GM12878 (cell line): ENCODE results near the gene AMDHD2. TPM values are rescaled to one million over a fixed set of nuclear protein-coding genes. Genes with fewer than 3 reads are reported as not detected.
"Not testable (repeated sequence)": the region's sequence is repeated elsewhere in the genome, so short reads cannot be mapped to it uniquely, and the experiment has no call there.

Source experiments
- ATAC-seq: fragments of 200-7000 bp; cut with Tn5 transposase; 3 replicates; pipeline ENCODE4 v1.9.1; 2020; ENCODE audit warnings: mild to moderate bottlenecking, moderate library complexity
- BruUV-seq: library from RNA; stranded (reverse); fragments of 400-500 nt; replicated peaks from 2 replicates; lab custom pipeline; 2021; lab: Mats Ljungman, UMichigan
- CTCF ChIA-PET: fragments of 300-600 bp; sonication (Branson Sonifier 250); formaldehyde crosslinking; extraction: SDS; loops from one replicate; lab custom pipeline; 2021; ENCODE audit warnings: inconsistent platforms; lab: Yijun Ruan, JAX
- POLR2A ChIA-PET: fragments of 350-600 bp; formaldehyde crosslinking; extraction: SDS; loops from one replicate; lab custom pipeline; 2021; ENCODE audit warnings: inconsistent platforms; lab: Charles Lee
- RAD21 ChIA-PET: fragments of 300-600 bp; sonication (Branson Sonifier 250); formaldehyde crosslinking; loops from one replicate; lab custom pipeline; 2023; ENCODE audit warnings: antibody characterized with exemption; ENCODE audit not compliant: unreplicated experiment; lab: Charles Lee
- SMC1A ChIA-PET: fragments of 300-600 bp; sonication (Branson Sonifier 250); formaldehyde crosslinking; loops from one replicate; lab custom pipeline; 2023; ENCODE audit not compliant: unreplicated experiment, uncharacterized antibody; lab: Charles Lee
- DNase-seq: peaks from one replicate; pipeline ENCODE4 v3.0.0-alpha.2; 2011; ENCODE audit warnings: low read depth, low spot score
- FAIRE-seq: peaks from 3 replicates; lab custom pipeline; 2011; peaks lifted over from hg19 to GRCh38; lab: Jason Lieb, UNC
- H2AFZ ChIP-seq: 2 replicates; pipeline ENCODE4 v1.6.0; 2011; ENCODE audit warnings: low read depth, low read length, control low read depth; ENCODE audit not compliant: control insufficient read depth
- H3K27ac ChIP-seq: 2 replicates; pipeline ENCODE4 v1.5.1; 2011; ENCODE audit warnings: control low read depth; ENCODE audit not compliant: control insufficient read depth, insufficient read depth
- H3K27me3 ChIP-seq, 2 experiments: replicated peaks in 1 of 2; 2 replicates each; pipeline versions ENCODE4 v1.6.0 to v1.6.1; 2011; ENCODE audit warnings: low read length in 1 of 2; ENCODE audit not compliant: control insufficient read depth in 2 of 2, insufficient read depth in 2 of 2
- H3K36me3 ChIP-seq, 2 experiments: 2 replicates each; pipeline ENCODE4 v1.5.1; 2011; ENCODE audit warnings: low read length in 1 of 2; ENCODE audit not compliant: control insufficient read depth in 2 of 2, insufficient read depth in 2 of 2
- H3K4me1 ChIP-seq: 2 replicates; pipeline ENCODE4 v1.6.1; 2011; ENCODE audit warnings: mild to moderate bottlenecking, low read length, moderate library complexity, mixed read lengths; ENCODE audit not compliant: control insufficient read depth, insufficient read depth
- H3K4me2 ChIP-seq: 2 replicates; pipeline ENCODE4 v1.6.0; 2011; ENCODE audit warnings: control low read depth; ENCODE audit not compliant: control insufficient read depth, insufficient read depth
- H3K4me3 ChIP-seq: fragments of 200-600 bp; sonication (generic); 2 replicates; pipeline ENCODE4 v1.5.1; 2016
- H3K79me2 ChIP-seq: 2 replicates; pipeline ENCODE4 v1.6.0; 2011; ENCODE audit warnings: low read length; ENCODE audit not compliant: control insufficient read depth, insufficient read depth
- H3K9ac ChIP-seq: 2 replicates; pipeline ENCODE4 v1.8.0; 2011; ENCODE audit warnings: low read length, control low read depth, mixed read lengths; ENCODE audit not compliant: control insufficient read depth, insufficient read depth
- H3K9me3 ChIP-seq: replicated peaks from 3 replicates; pipeline ENCODE4 v1.5.1; 2011; ENCODE audit warnings: mild to moderate bottlenecking, low read length; ENCODE audit not compliant: control insufficient read depth, insufficient read depth
- H4K20me1 ChIP-seq: 2 replicates; pipeline ENCODE4 v1.6.0; 2011; ENCODE audit not compliant: control insufficient read depth, insufficient read depth
- WGBS: methylation state at CpG from one replicate; pipeline ENCODE4 v1.1.6; 2016; ENCODE audit warnings: low lambda C conversion rate; ENCODE audit not compliant: insufficient replicate concordance, insufficient coverage; ENCODE audit errors: missing lambda C conversion rate; 5-methylcytosine and 5-hydroxymethylcytosine counted together
- in situ Hi-C: fragments of 300-500 bp; cut with MboI; formaldehyde crosslinking; loops from 9 replicates; pipeline ENCODE4 v1.14.3; 2018; ENCODE audit warnings: mixed read lengths
- intact Hi-C: fragments of 100-400 bp; cut with micrococcal nuclease; formaldehyde crosslinking; loops from one replicate; pipeline ENCODE4 v1.14.2; 2022; ENCODE audit not compliant: unreplicated experiment
- microRNA counts: library from miRNA; unstranded; fragments of <30 nt; microRNA quantifications from one replicate; lab custom pipeline; 2016
- microRNA-seq: library from miRNA; unstranded; fragments of <30 nt; microRNA quantifications from one replicate; pipeline ENCODE4, GENCODE V29; 2018
- polyA plus RNA-seq, 11 experiments: library from polyadenylated mRNA; depleted of rRNA in 4 of 11; unstranded in 6 of 11; stranded (reverse) in 5 of 11; fragments of >200 nt; fragmentation: Nextera tagmentation in 4 of 11; fragmentation: Illumina TruSeq in 1 of 11; extraction: Ambion mirVana in 4 of 11; extraction: Trizol in 1 of 11; gene quantifications; 1 replicate in 1 of 11; 2 replicates in 10 of 11; pipeline versions ENCODE4 v1.2.1 to v1.2.3, GENCODE V29; 2011 to 2016; ENCODE audit warnings: inconsistent platforms in 2 of 11, missing spikeins in 2 of 11, low read depth in 1 of 11
- small RNA-seq: library from RNA; depleted of rRNA; stranded (forward); fragments of <200 nt; gene quantifications from one replicate; pipeline ENCODE3, GENCODE V24; 2014
- total RNA-seq, 4 experiments: library from RNA; depleted of rRNA in 3 of 4; stranded (reverse); fragments of >200 nt in 3 of 4; fragmentation: Illumina TruSeq in 1 of 4; extraction: Trizol in 1 of 4; gene quantifications; 2 replicates each; pipeline versions ENCODE4 v1.2.1 to v1.2.3, GENCODE V29; 2013 to 2021

Gene AMDHD2
- total and polyA plus RNA-seq, 10 of the 15 experiments (the other 5 are each of a cell fraction or from before 2014, with no cell fraction given) = 0.60 to 41.8 (median 24.3) TPM; not detected in 1

GRCh38 chr16:2578905-2579304 is 58.7 kb downstream of the AMDHD2 start:
- H3K27ac ChIP-seq, SMC1A ChIA-PET, H3K4me1 ChIP-seq, POLR2A ChIA-PET, DNase-seq, H3K9ac ChIP-seq, H4K20me1 ChIP-seq, H3K4me2 ChIP-seq, in situ Hi-C loops, H2AFZ ChIP-seq, intact Hi-C loops, FAIRE-seq, CTCF ChIA-PET, H3K36me3 ChIP-seq, H3K79me2 ChIP-seq, BruUV-seq, ATAC-seq, H3K27me3 ChIP-seq, RAD21 ChIA-PET, H3K4me3 ChIP-seq, H3K9me3 ChIP-seq: not testable (repeated sequence)
- WGBS = 89% methylated on average over 3 of the region's 12 CpGs

GRCh38 chr16:2580143-2580542 is 60.0 kb downstream of the AMDHD2 start:
- in situ Hi-C loops, H2AFZ ChIP-seq, DNase-seq, RAD21 ChIA-PET, H3K27me3 ChIP-seq, H3K4me2 ChIP-seq, H3K27ac ChIP-seq, H3K79me2 ChIP-seq, H3K4me1 ChIP-seq, H4K20me1 ChIP-seq, H3K4me3 ChIP-seq, ATAC-seq, H3K9me3 ChIP-seq, SMC1A ChIA-PET, BruUV-seq, CTCF ChIA-PET, H3K9ac ChIP-seq, intact Hi-C loops, POLR2A ChIA-PET, H3K36me3 ChIP-seq: not testable (repeated sequence)
- no CpG with 5 or more reads among the region's 11 CpGs for WGBS
- FAIRE-seq = peak; percentile 86

DNA sequence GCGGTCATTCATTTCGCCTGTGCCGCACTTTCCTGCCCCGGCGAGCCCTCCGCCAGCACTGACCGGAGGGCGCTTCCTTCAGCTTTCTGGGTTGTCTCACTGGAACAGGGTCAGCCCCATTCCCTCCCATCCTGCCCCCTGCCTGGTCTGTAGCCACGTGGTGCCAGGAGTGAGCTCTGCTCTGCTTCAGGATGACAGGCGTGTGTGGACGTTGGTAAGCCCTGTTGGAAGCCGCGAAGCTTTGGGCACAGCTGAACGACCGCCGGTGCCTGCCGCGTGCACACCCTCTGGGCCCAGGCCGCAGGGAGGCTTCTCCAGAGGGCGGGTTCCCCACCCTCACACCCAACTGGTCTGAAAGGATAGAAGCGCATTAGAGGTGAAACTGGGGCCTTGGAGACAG is 60.6 kb downstream of the AMDHD2 start:
- TSS peak; percentile 39 for BruUV-seq
- WGBS = no CpG with 5 or more reads among the region's 21 CpGs
- H3K9ac ChIP-seq, RAD21 ChIA-PET, H2AFZ ChIP-seq, ATAC-seq, H3K36me3 ChIP-seq, CTCF ChIA-PET, SMC1A ChIA-PET, POLR2A ChIA-PET, in situ Hi-C loops, H3K4me1 ChIP-seq, H3K9me3 ChIP-seq, H3K4me2 ChIP-seq, H3K27ac ChIP-seq, H3K79me2 ChIP-seq, DNase-seq, H3K4me3 ChIP-seq, H3K27me3 ChIP-seq, intact Hi-C loops, H4K20me1 ChIP-seq: not testable (repeated sequence)
- FAIRE-seq = peak; percentile 84

MicroRNAs encoded within 50 kb of the gene (microRNA counts, 767-probe panel; counts per million panel counts)
- 55.3 counts per million for microRNA hsa-miR-3178 (lab: Ali Mortazavi, UCI)

Small RNA genes within 50 kb of the gene (microRNA-seq; reads per million reads assigned to microRNA genes)
- 0.56 reads per million for gene MIR3178

Small RNA genes within 50 kb of the gene (small RNA-seq; reads per million reads assigned to genes)
- gene AC093525.1 (not detected), gene MIR3178 (0.90 reads per million, percentile 28 among the genes with 10 or more reads in this experiment)

Other genes with a start within 250 kb of the AMDHD2 start
Only the 7 nearest of the 11 such genes appear.
- gene CCNF, start 90.9 kb upstream of the AMDHD2 start, total RNA-seq (2014; rRNA removed) = 44.1 and 50.3 TPM in 2 replicates
- 23.5 and 27.1 TPM in 2 replicates for gene CCNF, start 90.9 kb upstream of the AMDHD2 start, total RNA-seq (2014; rRNA removed; fragmentation: Illumina TruSeq; extraction: Trizol)
- gene CCNF, start 90.9 kb upstream of the AMDHD2 start, total RNA-seq (2021) = 48.9 and 54.2 TPM in 2 replicates
- gene CCNF, start 90.9 kb upstream of the AMDHD2 start, polyA plus RNA-seq (2011; rRNA removed) = 9.1 and 16.3 TPM in 2 replicates
- 11.1 and 18.7 TPM in 2 replicates for gene CCNF, start 90.9 kb upstream of the AMDHD2 start, polyA plus RNA-seq (2014; fragmentation: Illumina TruSeq; extraction: Trizol)
- gene CCNF, start 90.9 kb upstream of the AMDHD2 start, polyA plus RNA-seq (2014; fragmentation: Nextera tagmentation; extraction: Ambion mirVana) = 1 to 10 TPM; 4.0 to 4.7 TPM
- gene CCNF, start 90.9 kb upstream of the AMDHD2 start, polyA plus RNA-seq (2014; rRNA removed) = 27.8 and 30.8 TPM in 2 replicates
- 10 to 100 TPM; 59.1 to 63.2 TPM for gene CCNF, start 90.9 kb upstream of the AMDHD2 start, polyA plus RNA-seq (2016; fragmentation: Nextera tagmentation; extraction: Ambion mirVana)
- 38.0 and 38.9 TPM in 2 replicates for gene TEDC2, start 60.3 kb upstream of the AMDHD2 start, total RNA-seq (2014; rRNA removed)
- 9.2 and 10.4 TPM in 2 replicates for gene TEDC2, start 60.3 kb upstream of the AMDHD2 start, total RNA-seq (2014; rRNA removed; fragmentation: Illumina TruSeq; extraction: Trizol)
- 24.9 and 30.8 TPM in 2 replicates for gene TEDC2, start 60.3 kb upstream of the AMDHD2 start, total RNA-seq (2021)
- 2.9 and 6.7 TPM in 2 replicates for gene TEDC2, start 60.3 kb upstream of the AMDHD2 start, polyA plus RNA-seq (2011; rRNA removed)
- 2.9 and 7.4 TPM in 2 replicates for gene TEDC2, start 60.3 kb upstream of the AMDHD2 start, polyA plus RNA-seq (2014; fragmentation: Illumina TruSeq; extraction: Trizol)
- 1 to 10 TPM in 1 of 2 experiments, under 1 TPM in 1; 0.23 to 2.5 TPM for gene TEDC2, start 60.3 kb upstream of the AMDHD2 start, polyA plus RNA-seq (2014; fragmentation: Nextera tagmentation; extraction: Ambion mirVana)
- gene TEDC2, start 60.3 kb upstream of the AMDHD2 start, polyA plus RNA-seq (2014; rRNA removed) = 27.8 and 35.3 TPM in 2 replicates
- gene TEDC2, start 60.3 kb upstream of the AMDHD2 start, polyA plus RNA-seq (2016; fragmentation: Nextera tagmentation; extraction: Ambion mirVana) = 10 to 100 TPM; 40.4 to 47.9 TPM
- gene NTN3, start 49.1 kb upstream of the AMDHD2 start, total RNA-seq (2014; rRNA removed) = not detected in 2 replicates
- gene NTN3, start 49.1 kb upstream of the AMDHD2 start, total RNA-seq (2014; rRNA removed; fragmentation: Illumina TruSeq; extraction: Trizol) = not detected in 2 replicates
- not detected in 2 replicates for gene NTN3, start 49.1 kb upstream of the AMDHD2 start, total RNA-seq (2021)
- gene NTN3, start 49.1 kb upstream of the AMDHD2 start, polyA plus RNA-seq (2011; rRNA removed) = not detected in 2 replicates
- not detected in 2 replicates for gene NTN3, start 49.1 kb upstream of the AMDHD2 start, polyA plus RNA-seq (2014; fragmentation: Illumina TruSeq; extraction: Trizol)
- gene NTN3, start 49.1 kb upstream of the AMDHD2 start, polyA plus RNA-seq (2014; fragmentation: Nextera tagmentation; extraction: Ambion mirVana) = not detected
- 0.04 and 0.22 TPM in 2 replicates for gene NTN3, start 49.1 kb upstream of the AMDHD2 start, polyA plus RNA-seq (2014; rRNA removed)
- not detected for gene NTN3, start 49.1 kb upstream of the AMDHD2 start, polyA plus RNA-seq (2016; fragmentation: Nextera tagmentation; extraction: Ambion mirVana)
- 5.6 and 6.6 TPM in 2 replicates for gene TBC1D24, start 45.2 kb upstream of the AMDHD2 start, total RNA-seq (2014; rRNA removed)
- gene TBC1D24, start 45.2 kb upstream of the AMDHD2 start, total RNA-seq (2014; rRNA removed; fragmentation: Illumina TruSeq; extraction: Trizol) = 3.3 and 3.5 TPM in 2 replicates
- 7.9 and 9.6 TPM in 2 replicates for gene TBC1D24, start 45.2 kb upstream of the AMDHD2 start, total RNA-seq (2021)
- 3.4 and 4.3 TPM in 2 replicates for gene TBC1D24, start 45.2 kb upstream of the AMDHD2 start, polyA plus RNA-seq (2011; rRNA removed)
- 2.6 and 2.7 TPM in 2 replicates for gene TBC1D24, start 45.2 kb upstream of the AMDHD2 start, polyA plus RNA-seq (2014; fragmentation: Illumina TruSeq; extraction: Trizol)
- gene TBC1D24, start 45.2 kb upstream of the AMDHD2 start, polyA plus RNA-seq (2014; fragmentation: Nextera tagmentation; extraction: Ambion mirVana) = 1 to 10 TPM; 1.1 to 1.5 TPM
- gene TBC1D24, start 45.2 kb upstream of the AMDHD2 start, polyA plus RNA-seq (2014; rRNA removed) = 5.7 and 6.9 TPM in 2 replicates
- gene TBC1D24, start 45.2 kb upstream of the AMDHD2 start, polyA plus RNA-seq (2016; fragmentation: Nextera tagmentation; extraction: Ambion mirVana) = 1 to 10 TPM; 4.6 to 5.8 TPM
- 14.0 and 19.1 TPM in 2 replicates for gene ATP6V0C, start 6.4 kb upstream of the AMDHD2 start, total RNA-seq (2014; rRNA removed)
- 8.2 and 10.4 TPM in 2 replicates for gene ATP6V0C, start 6.4 kb upstream of the AMDHD2 start, total RNA-seq (2014; rRNA removed; fragmentation: Illumina TruSeq; extraction: Trizol)
- gene ATP6V0C, start 6.4 kb upstream of the AMDHD2 start, total RNA-seq (2021) = 127 and 135 TPM in 2 replicates
- gene ATP6V0C, start 6.4 kb upstream of the AMDHD2 start, polyA plus RNA-seq (2011; rRNA removed) = 1.5 and 5.9 TPM in 2 replicates
- gene ATP6V0C, start 6.4 kb upstream of the AMDHD2 start, polyA plus RNA-seq (2014; fragmentation: Illumina TruSeq; extraction: Trizol) = 8.7 and 17.6 TPM in 2 replicates
- gene ATP6V0C, start 6.4 kb upstream of the AMDHD2 start, polyA plus RNA-seq (2014; fragmentation: Nextera tagmentation; extraction: Ambion mirVana) = 10 to 100 TPM in 1 of 2 experiments, 1 to 10 TPM in 1; 2.4 to 16.5 TPM
- 32.2 and 53.4 TPM in 2 replicates for gene ATP6V0C, start 6.4 kb upstream of the AMDHD2 start, polyA plus RNA-seq (2014; rRNA removed)
- 100 to 1,000 TPM; 107 to 115 TPM for gene ATP6V0C, start 6.4 kb upstream of the AMDHD2 start, polyA plus RNA-seq (2016; fragmentation: Nextera tagmentation; extraction: Ambion mirVana)
- not detected in 2 replicates for gene CEMP1, start 11.0 kb downstream of the AMDHD2 start, total RNA-seq (2014; rRNA removed)
- not detected in 2 replicates for gene CEMP1, start 11.0 kb downstream of the AMDHD2 start, total RNA-seq (2014; rRNA removed; fragmentation: Illumina TruSeq; extraction: Trizol)
- 0.15 TPM in 1 of 2 replicates, not detected in the other for gene CEMP1, start 11.0 kb downstream of the AMDHD2 start, total RNA-seq (2021)
- gene CEMP1, start 11.0 kb downstream of the AMDHD2 start, polyA plus RNA-seq (2011; rRNA removed) = 0.05 TPM in 1 of 2 replicates, not detected in the other
- gene CEMP1, start 11.0 kb downstream of the AMDHD2 start, polyA plus RNA-seq (2014; fragmentation: Illumina TruSeq; extraction: Trizol) = not detected in 2 replicates
- 1 to 10 TPM in 1 of 2 experiments, not detected in 1; 1.5 TPM for gene CEMP1, start 11.0 kb downstream of the AMDHD2 start, polyA plus RNA-seq (2014; fragmentation: Nextera tagmentation; extraction: Ambion mirVana)
- gene CEMP1, start 11.0 kb downstream of the AMDHD2 start, polyA plus RNA-seq (2014; rRNA removed) = not detected in 2 replicates
- 1 to 10 TPM; 3.9 to 8.2 TPM for gene CEMP1, start 11.0 kb downstream of the AMDHD2 start, polyA plus RNA-seq (2016; fragmentation: Nextera tagmentation; extraction: Ambion mirVana)
- gene PDPK1, start 17.6 kb downstream of the AMDHD2 start, total RNA-seq (2014; rRNA removed) = 18.2 and 22.7 TPM in 2 replicates
- 15.8 and 18.0 TPM in 2 replicates for gene PDPK1, start 17.6 kb downstream of the AMDHD2 start, total RNA-seq (2014; rRNA removed; fragmentation: Illumina TruSeq; extraction: Trizol)
- gene PDPK1, start 17.6 kb downstream of the AMDHD2 start, total RNA-seq (2021) = 35.7 and 39.0 TPM in 2 replicates
- gene PDPK1, start 17.6 kb downstream of the AMDHD2 start, polyA plus RNA-seq (2011; rRNA removed) = 40.1 and 41.3 TPM in 2 replicates
- 31.6 and 38.5 TPM in 2 replicates for gene PDPK1, start 17.6 kb downstream of the AMDHD2 start, polyA plus RNA-seq (2014; fragmentation: Illumina TruSeq; extraction: Trizol)
- 1 to 10 TPM; 3.9 to 5.2 TPM for gene PDPK1, start 17.6 kb downstream of the AMDHD2 start, polyA plus RNA-seq (2014; fragmentation: Nextera tagmentation; extraction: Ambion mirVana)
- gene PDPK1, start 17.6 kb downstream of the AMDHD2 start, polyA plus RNA-seq (2014; rRNA removed) = 24.7 and 25.5 TPM in 2 replicates
- gene PDPK1, start 17.6 kb downstream of the AMDHD2 start, polyA plus RNA-seq (2016; fragmentation: Nextera tagmentation; extraction: Ambion mirVana) = 10 to 100 TPM; 26.3 to 30.8 TPM